ENCODE results near the gene PLVAP.

PLVAP gene

GRCh38 chr19:17333611-17334413, 43.3 kb downstream of the PLVAP start:
- peak; percentile 72 to 75 for DNase-seq

- peak; percentile 55 to 63 for DNase-seq
Observed at GRCh38 chr19:17332677-17333581, 44.2 kb downstream of the PLVAP start.

GRCh38 chr19:17332360-17332676, 44.8 kb downstream of the PLVAP start:
- DNase-seq, result no peak

- no peak for DNase-seq
Observed at GRCh38 chr19:17331045-17331558, 46.0 kb downstream of the PLVAP start.

DNA sequence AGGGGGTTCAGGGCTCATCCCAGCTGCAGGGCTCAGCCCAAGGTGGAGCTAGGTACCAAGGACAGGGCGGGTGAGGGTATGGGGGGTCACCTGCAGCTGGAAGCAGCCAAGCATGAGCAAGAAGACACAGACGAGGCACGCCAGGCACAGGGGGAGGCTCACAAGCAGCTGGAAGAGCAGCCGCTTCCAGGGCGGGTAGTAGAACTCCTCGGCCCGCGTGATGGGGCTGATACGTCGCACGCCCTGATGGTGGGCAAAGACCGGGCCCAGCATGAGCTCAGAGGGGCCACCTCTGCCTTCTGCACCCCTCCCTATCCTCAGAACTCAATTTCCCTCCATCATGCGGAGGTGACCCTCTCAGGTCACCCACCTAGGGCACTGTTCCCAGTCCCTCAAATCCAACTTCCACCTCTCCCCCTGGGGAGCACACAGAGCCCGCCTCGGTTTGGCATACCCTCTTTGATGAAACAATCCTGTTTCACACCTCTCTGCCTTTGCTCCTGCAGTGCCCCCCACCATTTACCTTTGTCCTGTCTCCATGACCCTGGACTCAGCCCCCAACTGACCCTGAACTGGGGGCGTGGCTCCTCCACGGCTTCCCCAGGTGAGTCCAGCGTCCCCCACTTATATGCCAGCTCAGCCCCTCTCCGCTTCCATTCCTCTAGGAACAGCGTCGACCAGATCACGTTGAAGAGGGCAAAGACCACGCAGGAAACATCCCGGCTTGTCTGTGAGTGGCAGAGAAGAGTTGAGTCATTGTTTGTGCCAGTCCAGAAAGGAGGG, 46.7 kb downstream of the PLVAP start:
- DNase-seq, result no peak

- DNase-seq, result no peak
Observed at GRCh38 chr19:17329366-17330261, 47.5 kb downstream of the PLVAP start.

- peak in 1 of 2 donors; percentile 50 for DNase-seq
Observed at GRCh38 chr19:17328517-17329365, 48.4 kb downstream of the PLVAP start.

GRCh38 chr19:17327654-17328516, 49.3 kb downstream of the PLVAP start:
- DNase-seq, result peak; percentile 58 to 71

DNA sequence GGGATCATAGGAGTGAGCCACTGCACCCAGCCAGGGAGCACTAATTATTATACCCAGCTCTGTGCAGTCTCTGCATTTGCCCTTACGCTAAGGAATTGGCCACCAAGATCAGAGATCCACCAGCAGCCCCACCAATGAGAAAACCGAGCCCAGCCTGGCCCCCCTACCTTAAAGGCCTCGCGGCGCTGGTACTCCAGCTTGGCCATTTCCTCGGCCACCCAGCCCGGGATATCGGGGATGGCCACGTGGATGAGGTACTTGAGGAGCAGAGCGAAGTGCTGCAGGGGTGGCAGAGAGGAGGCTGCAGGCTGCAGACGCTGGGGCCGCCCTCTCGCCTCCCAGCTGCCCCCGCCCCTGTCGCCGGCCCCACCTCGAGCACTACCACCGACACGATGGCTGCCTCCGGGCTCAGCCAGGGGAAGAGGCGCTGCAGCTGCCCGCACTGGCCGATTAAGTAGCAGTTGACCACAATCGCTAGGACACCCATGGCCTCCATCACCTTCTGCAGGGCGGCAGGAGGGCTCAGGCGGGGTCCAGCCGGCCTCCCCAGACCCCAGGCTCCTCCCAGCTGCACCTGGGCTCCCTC, 50.0 kb downstream of the PLVAP start:
- no peak for DNase-seq

GRCh38 chr19:17326595-17326966, 50.6 kb downstream of the PLVAP start:
- no peak for DNase-seq

GRCh38 chr19:17325881-17326594, 51.1 kb downstream of the PLVAP start:
- DNase-seq, result no peak

- no peak for DNase-seq
Observed at GRCh38 chr19:17325133-17325532, 52.0 kb downstream of the PLVAP start.

- no peak for DNase-seq
Observed at GRCh38 chr19:17324357-17325114, 52.6 kb downstream of the PLVAP start.

DNA sequence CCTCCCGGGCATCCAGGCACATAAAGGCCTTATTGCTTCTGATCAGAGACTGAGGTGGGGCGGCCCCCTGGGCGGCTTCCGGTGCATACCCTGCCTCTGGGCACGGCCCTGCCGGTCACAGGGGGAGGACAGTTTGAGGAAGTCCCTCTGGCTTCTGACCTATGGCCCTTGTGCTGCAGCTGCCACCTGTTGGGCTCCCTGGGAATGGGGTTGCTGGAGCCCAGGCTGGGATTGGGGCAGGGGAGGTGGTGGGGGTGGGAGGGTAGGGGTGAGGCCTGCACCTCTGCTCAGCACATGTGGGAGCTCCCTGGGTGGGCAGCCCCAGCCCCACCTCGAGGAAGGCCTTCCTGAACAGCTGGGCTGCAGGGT, 53.2 kb downstream of the PLVAP start:
- no peak for DNase-seq

DNA sequence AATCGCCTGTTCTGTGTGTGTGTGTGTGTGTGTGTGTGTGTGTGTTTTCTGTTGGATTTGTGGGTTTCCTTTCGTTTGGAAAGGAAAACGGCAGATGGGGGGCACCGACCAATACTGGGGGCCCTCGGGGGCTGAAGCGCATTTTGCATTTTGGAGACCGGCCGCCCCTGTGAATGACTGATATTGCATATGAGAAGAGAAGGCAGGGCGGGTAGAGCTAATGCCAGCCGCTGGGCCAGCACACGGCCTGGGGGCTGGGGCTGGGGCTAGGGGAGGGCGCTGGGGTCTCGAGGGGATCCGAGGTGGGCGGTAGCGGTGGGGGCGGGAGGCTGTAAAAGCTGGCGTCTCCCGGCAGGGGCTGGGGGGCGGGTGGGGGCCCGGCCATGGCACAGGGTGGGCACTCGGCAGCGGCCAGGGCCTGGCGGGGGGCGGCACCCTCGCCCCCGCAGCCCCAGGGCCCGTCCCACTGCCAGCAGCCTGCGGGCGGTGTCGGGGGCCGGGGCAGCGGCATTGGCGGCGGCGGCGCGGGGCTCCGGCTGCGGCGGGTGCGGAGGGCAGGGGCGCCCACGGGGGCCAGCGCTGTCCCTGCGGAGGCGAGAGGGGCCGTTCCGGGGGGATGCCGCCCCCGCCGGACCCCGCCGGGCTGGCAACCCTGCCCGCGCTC, 53.7 kb downstream of the PLVAP start:
- no peak for DNase-seq

DNA sequence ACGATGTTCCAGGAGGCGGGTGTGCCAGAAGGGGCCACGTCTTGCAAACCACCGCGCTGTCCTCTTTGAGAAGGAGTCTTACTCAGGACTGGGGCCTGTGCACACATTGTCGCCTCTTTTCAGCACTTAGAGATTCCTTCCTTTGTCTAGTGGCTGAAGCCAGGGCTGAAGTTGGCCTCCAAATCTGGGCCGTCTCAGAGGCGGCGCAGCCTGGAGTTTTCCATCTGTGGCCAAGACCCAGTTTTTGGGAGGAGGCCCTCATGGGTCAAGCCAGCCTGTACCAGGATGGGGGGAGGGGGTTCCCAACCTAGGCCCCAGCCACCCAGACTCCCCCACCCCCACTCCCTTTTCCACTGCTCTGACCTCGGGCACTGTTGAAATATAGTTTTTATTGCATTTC, 54.3 kb downstream of the PLVAP start:
- DNase-seq, result no peak

- DNase-seq, result no peak
Observed at GRCh38 chr19:17321655-17322489, 55.3 kb downstream of the PLVAP start.
